Karpas-422 (cell line): ENCODE measurements around the gene ATP5F1E. TPM values are rescaled to one million over a fixed set of nuclear protein-coding genes. Genes with fewer than 3 reads are reported as not detected.
A peak's percentile ranks its signal among the peaks of the same experiment; 100 is the strongest.

Source experiments
- DNase-seq: peaks from one replicate; pipeline ENCODE4 v3.0.0-alpha.2; 2015
- H2AFZ ChIP-seq: fragments of 200-600 bp; sonication (generic); 2 replicates; pipeline ENCODE4 v1.6.1; 2014; ENCODE audit warnings: antibody characterized with exemption, low read length, mixed read lengths
- H3K27ac ChIP-seq: fragments of 200-600 bp; sonication (generic); 2 replicates; pipeline ENCODE4 v1.5.1; 2014; ENCODE audit warnings: mild to moderate bottlenecking, low read length, moderate library complexity
- H3K27me3 ChIP-seq: fragments of 200-600 bp; sonication (generic); 2 replicates; pipeline ENCODE4 v1.6.1; 2014; ENCODE audit warnings: low read length, mixed read lengths
- H3K36me3 ChIP-seq: fragments of 200-600 bp; sonication (generic); 2 replicates; pipeline ENCODE4 v1.6.1; 2014; ENCODE audit warnings: low read length, mixed read lengths; ENCODE audit not compliant: insufficient read depth
- H3K4me1 ChIP-seq: fragments of 200-600 bp; sonication (generic); 2 replicates; pipeline ENCODE4 v1.6.1; 2014; ENCODE audit warnings: mild to moderate bottlenecking, low read length, mixed read lengths
- H3K4me2 ChIP-seq: fragments of 200-600 bp; sonication (generic); 2 replicates; pipeline ENCODE4 v1.6.1; 2014; ENCODE audit warnings: low read length, low read depth, mild to moderate bottlenecking; ENCODE audit not compliant: poor library complexity, severe bottlenecking
- H3K4me3 ChIP-seq: fragments of 200-600 bp; sonication (generic); 2 replicates; pipeline ENCODE4 v1.5.1; 2014; ENCODE audit warnings: mild to moderate bottlenecking, antibody characterized with exemption, low read length, mixed read lengths
- H3K79me2 ChIP-seq: fragments of 200-600 bp; sonication (generic); 2 replicates; pipeline ENCODE4 v1.6.1; 2014; ENCODE audit warnings: mild to moderate bottlenecking, low read length, mixed read lengths
- H3K9ac ChIP-seq: fragments of 200-600 bp; sonication (generic); 2 replicates; pipeline ENCODE4 v1.6.0; 2014; ENCODE audit warnings: low read length
- H3K9me2 ChIP-seq: fragments of 200-600 bp; sonication (generic), shearing (Covaris generic); replicated peaks from 2 replicates; pipeline ENCODE4 v1.6.0; 2014; ENCODE audit warnings: mild to moderate bottlenecking, low read length, moderate library complexity; ENCODE audit not compliant: insufficient read depth
- H3K9me3 ChIP-seq: fragments of 300-700, 200-600 bp; sonication (generic); 2 replicates; pipeline ENCODE4 v1.6.1; 2014; ENCODE audit warnings: low read length, mixed read lengths
- H4K20me1 ChIP-seq: fragments of 200-600 bp; sonication (generic); 2 replicates; pipeline ENCODE4 v1.6.1; 2014; ENCODE audit warnings: mild to moderate bottlenecking, antibody characterized with exemption, low read length, low read depth; ENCODE audit not compliant: insufficient read depth
- total RNA-seq: library from RNA; depleted of rRNA; stranded (reverse); fragments of >200 nt; shearing (Covaris generic); gene quantifications from 2 replicates; pipeline ENCODE4 v1.2.3, GENCODE V29; 2014; ENCODE audit warnings: low replicate concordance

Gene ATP5F1E
- total RNA-seq, 1 experiment from 2014 or later: 78.9 TPM

DNA sequence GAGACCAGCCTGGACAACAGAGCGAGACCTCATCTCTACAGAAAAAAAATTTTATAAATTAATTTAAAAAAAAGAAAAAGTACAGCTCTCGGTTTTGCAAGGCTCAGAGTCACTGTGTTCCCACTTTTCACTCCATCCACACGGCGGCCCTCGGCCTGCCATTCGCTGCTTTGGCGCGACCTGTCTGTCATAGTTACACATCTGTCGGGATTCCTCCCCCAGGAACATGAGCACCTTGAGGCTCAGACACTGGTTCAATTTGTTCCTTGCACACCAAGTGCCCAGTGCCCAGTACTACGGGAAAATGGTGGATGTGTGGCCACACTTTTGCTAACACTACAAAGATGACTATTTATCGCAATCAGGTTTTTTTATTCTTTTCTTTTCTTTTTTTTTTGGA is 33.5 kb downstream of the ATP5F1E start:
- H3K27ac ChIP-seq: no peak overlapping the region
- no peaks in the 10 kb centered on the region for H3K27me3 ChIP-seq
- H4K20me1 ChIP-seq: peaks cover 35% of the 10 kb centered on the region
- no peak overlapping the region for H3K4me2 ChIP-seq
- H3K4me3 ChIP-seq: no peak overlapping the region
- peaks cover 59% of the 10 kb centered on the region for H3K36me3 ChIP-seq
- peaks cover under 1% of the 10 kb centered on the region for H3K4me1 ChIP-seq
- no peaks in the 10 kb centered on the region for H3K9me3 ChIP-seq
- H3K9me2 ChIP-seq: no peaks in the 10 kb centered on the region
- no peak for DNase-seq
- H3K9ac ChIP-seq: no peak overlapping the region
- peaks cover 12% of the 10 kb centered on the region for H3K79me2 ChIP-seq
- H2AFZ ChIP-seq: no peak overlapping the region

- DNase-seq: no peak
- no peak overlapping the region for H3K4me2 ChIP-seq
- H3K4me3 ChIP-seq: no peak overlapping the region
- H3K4me1 ChIP-seq: no peaks in the 10 kb centered on the region
- H3K27ac ChIP-seq: no peak overlapping the region
- no peaks in the 10 kb centered on the region for H3K9me2 ChIP-seq
- H3K36me3 ChIP-seq: peaks cover 60% of the 10 kb centered on the region; the same call in 1 of the 2 replicates
- no peaks in the 10 kb centered on the region for H3K9me3 ChIP-seq
- H4K20me1 ChIP-seq: peaks cover 24% of the 10 kb centered on the region
- no peaks in the 10 kb centered on the region for H3K79me2 ChIP-seq
- no peak overlapping the region for H2AFZ ChIP-seq
- H3K27me3 ChIP-seq: no peaks in the 10 kb centered on the region
- no peak overlapping the region for H3K9ac ChIP-seq
Measured at GRCh38 chr20:58997141-58997770, 34.9 kb downstream of the ATP5F1E start.

GRCh38 chr20:58996226-58996611 is 35.9 kb downstream of the ATP5F1E start:
- Histone ChIP-seq H3K4me2 (no peak overlapping the region), H3K36me3 (peaks cover 61% of the 10 kb centered on the region; the same call in 1 of the 2 replicates)

DNA sequence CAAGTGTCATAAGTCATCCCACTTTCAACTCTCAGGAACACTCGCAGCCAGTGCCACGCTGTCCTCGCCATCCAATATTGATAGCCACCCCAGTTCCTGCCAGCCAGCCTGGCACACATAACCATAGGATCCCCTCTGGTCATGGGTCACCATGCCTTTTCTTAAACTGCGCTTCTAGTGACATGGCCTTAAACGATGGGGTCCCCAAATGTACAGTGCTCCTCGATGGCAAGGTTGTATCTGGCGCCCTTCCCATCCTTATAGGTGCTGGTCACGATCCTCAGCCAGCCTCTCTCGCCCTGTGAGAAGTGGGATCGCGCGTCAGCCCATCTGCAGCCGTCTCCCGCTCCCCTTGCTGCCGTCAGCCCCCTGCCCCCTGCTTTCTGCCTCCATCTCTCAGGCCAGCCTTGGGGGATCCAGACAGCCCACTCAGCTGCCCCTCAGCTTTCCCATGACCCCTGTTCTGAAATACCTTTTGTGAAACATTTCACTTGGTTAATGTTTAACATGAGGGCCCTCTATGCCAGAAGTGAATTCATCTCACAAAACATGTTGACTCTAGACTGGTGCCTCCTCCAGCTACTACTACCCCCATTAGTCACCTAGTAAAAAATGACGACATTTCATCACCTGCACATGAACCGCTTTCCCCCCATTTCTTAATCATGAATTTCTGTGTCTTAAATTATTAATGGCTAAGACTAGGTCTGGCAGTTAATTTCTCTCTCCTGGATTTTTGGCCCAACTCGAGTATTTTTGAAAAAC is 36.5 kb downstream of the ATP5F1E start:
- Histone ChIP-seq H3K27ac (no peak overlapping the region), H3K79me2 (no peaks in the 10 kb centered on the region), H3K4me3 (no peak overlapping the region), H3K4me1 (no peaks in the 10 kb centered on the region), H3K9ac (no peak overlapping the region), H4K20me1 (peaks cover 17% of the 10 kb centered on the region; the same call in 1 of the 2 replicates), H3K27me3 (no peaks in the 10 kb centered on the region), H3K9me2 (no peaks in the 10 kb centered on the region), H3K36me3 (peaks cover 61% of the 10 kb centered on the region; the same call in 1 of the 2 replicates), H3K9me3 (no peaks in the 10 kb centered on the region), H3K4me2 (no peak overlapping the region), H2AFZ (no peak overlapping the region)
- no peak for DNase-seq

More at GRCh38 chr20:58996226-58996611, 35.9 kb downstream of the ATP5F1E start:
- no peak for DNase-seq
- no peak overlapping the region for H3K9ac ChIP-seq
- no peaks in the 10 kb centered on the region for H3K27me3 ChIP-seq
- H3K9me2 ChIP-seq: no peaks in the 10 kb centered on the region
- H3K79me2 ChIP-seq: no peaks in the 10 kb centered on the region
- H3K27ac ChIP-seq: no peak overlapping the region
- peaks cover 17% of the 10 kb centered on the region; the same call in 1 of the 2 replicates for H4K20me1 ChIP-seq
- H3K9me3 ChIP-seq: no peaks in the 10 kb centered on the region
- no peaks in the 10 kb centered on the region for H3K4me1 ChIP-seq
- H2AFZ ChIP-seq: no peak overlapping the region
- H3K4me3 ChIP-seq: no peak overlapping the region

DNA sequence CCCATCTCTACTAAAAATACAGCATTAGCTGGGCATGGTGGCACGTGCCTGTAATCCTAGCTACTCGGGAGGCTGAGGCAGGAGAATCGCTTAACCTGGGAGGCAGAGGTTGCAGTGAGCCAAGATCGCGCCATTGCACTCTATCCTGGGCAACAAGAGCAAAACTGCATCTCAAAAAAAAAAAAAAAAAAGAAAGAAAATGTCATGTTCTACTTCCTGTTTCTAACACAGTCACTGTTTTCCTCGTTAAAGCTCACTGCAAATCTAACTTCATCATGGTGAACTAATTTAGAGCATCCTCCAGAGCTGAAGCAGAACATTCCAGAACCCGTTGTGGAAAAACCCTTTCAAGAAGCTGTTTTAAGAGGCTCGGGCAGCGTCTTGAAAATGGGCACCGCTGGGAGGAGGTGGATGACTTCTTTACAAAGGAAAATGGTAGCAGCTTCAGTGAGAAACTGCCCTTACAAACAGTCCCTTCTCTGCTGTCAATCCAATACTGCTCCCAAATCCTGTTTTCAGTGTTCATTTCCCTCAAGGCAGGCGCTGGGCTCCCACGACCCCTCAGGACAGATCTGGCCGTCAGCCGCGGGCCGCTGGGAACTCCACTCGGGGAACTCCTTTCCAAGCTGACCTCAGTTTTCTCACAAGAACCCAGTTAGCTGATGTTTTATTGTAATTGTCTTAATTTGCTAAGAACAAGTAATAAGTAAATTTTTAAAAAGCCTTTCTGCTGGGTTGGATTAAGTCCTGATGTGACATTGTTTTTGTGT is 37.6 kb downstream of the ATP5F1E start:
- H3K79me2 ChIP-seq: no peaks in the 10 kb centered on the region
- no peaks in the 10 kb centered on the region for H3K27me3 ChIP-seq
- no peaks in the 10 kb centered on the region for H3K4me1 ChIP-seq
- peaks cover 17% of the 10 kb centered on the region; the same call in 1 of the 2 replicates for H4K20me1 ChIP-seq
- H3K27ac ChIP-seq: no peak overlapping the region
- peaks cover 61% of the 10 kb centered on the region; the same call in 1 of the 2 replicates for H3K36me3 ChIP-seq
- no peaks in the 10 kb centered on the region for H3K9me2 ChIP-seq
- H3K4me2 ChIP-seq: no peak overlapping the region
- no peak overlapping the region for H3K4me3 ChIP-seq
- no peak overlapping the region for H3K9ac ChIP-seq
- no peak for DNase-seq
- H3K9me3 ChIP-seq: no peaks in the 10 kb centered on the region
- no peak overlapping the region for H2AFZ ChIP-seq

DNA sequence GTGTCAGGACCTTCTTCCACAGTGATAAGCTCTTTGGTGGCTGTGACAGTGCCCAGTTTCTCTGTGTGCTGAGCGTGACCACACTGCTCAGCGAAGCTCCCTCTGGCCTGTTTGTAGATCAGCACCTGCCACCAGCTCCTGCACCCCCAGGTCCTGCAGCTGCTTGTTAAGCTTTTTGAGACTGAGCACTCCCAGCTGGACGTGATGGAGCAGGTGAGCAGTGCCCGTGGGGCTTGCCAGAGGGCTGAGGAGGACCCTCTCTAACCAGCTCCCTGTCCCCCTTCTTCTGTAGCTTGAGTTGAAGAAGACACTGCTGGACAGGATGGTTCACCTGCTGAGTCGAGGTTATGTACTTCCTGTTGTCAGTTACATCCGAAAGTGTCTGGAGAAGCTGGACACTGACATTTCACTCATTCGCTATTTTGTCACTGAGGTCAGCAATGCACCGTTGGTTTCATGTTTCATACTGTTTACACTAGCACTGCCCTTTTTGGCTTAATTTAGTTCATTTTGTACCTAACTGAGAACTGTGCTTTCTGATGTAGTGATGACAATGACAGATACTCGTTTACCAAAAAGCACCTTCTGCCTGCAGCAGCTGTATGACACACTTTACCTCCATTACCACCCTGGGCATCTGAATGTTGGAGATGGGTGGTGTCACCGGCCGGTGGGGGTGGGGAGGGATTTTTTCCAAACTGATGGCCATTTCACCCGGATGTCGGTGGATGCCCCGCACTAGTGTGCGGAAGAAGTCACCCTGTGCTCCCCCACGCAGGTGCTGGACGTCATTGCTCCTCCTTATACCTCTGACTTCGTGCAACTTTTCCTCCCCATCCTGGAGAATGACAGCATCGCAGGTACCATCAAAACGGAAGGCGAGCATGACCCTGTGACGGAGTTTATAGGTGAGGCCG is 38.5 kb downstream of the ATP5F1E start:
- no peaks in the 10 kb centered on the region for H3K27me3 ChIP-seq
- H3K79me2 ChIP-seq: no peaks in the 10 kb centered on the region
- H3K9me2 ChIP-seq: no peaks in the 10 kb centered on the region
- 0 out of 2 replicates have a peak overlapping the region, but pooled peaks have one; percentile 5 for H3K27ac ChIP-seq
- H3K4me3 ChIP-seq: no peak overlapping the region
- peaks cover 17% of the 10 kb centered on the region; the same call in 1 of the 2 replicates for H4K20me1 ChIP-seq
- DNase-seq: peak; percentile 51
- H2AFZ ChIP-seq: no peak overlapping the region
- H3K4me2 ChIP-seq: no peak overlapping the region
- H3K4me1 ChIP-seq: no peaks in the 10 kb centered on the region
- no peaks in the 10 kb centered on the region for H3K9me3 ChIP-seq
- H3K36me3 ChIP-seq: peaks cover 60% of the 10 kb centered on the region; the same call in 1 of the 2 replicates
- no peak overlapping the region for H3K9ac ChIP-seq

DNA sequence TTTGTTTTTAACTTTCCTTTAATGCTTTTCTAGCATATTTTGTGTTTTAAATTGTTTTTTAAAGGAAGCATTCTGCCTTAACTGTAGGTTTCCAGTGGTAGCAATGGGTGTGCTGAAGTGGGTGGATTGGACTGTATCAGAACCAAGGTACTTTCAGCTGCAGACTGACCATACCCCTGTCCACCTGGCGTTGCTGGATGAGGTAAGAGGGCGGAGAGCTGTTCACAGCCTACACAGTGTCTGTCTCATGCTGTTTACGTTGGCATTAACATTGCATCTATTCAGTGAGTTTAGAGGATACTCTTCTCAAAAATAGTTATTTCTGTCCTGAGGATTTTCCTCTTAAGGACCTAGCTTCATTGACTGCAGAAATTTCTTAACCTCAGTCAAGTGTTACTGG is 39.2 kb downstream of the ATP5F1E start:
- no peaks in the 10 kb centered on the region for H3K9me3 ChIP-seq
- H3K36me3 ChIP-seq: peaks cover 59% of the 10 kb centered on the region; the same call in 1 of the 2 replicates
- no peak for DNase-seq
- H4K20me1 ChIP-seq: peaks cover 17% of the 10 kb centered on the region; the same call in 1 of the 2 replicates
- no peak overlapping the region for H3K4me3 ChIP-seq
- H3K27ac ChIP-seq: 0 out of 2 replicates have a peak overlapping the region, but pooled peaks have one; percentile 5
- no peak overlapping the region for H2AFZ ChIP-seq
- no peaks in the 10 kb centered on the region for H3K27me3 ChIP-seq
- no peaks in the 10 kb centered on the region for H3K9me2 ChIP-seq
- no peak overlapping the region for H3K9ac ChIP-seq
- H3K79me2 ChIP-seq: no peaks in the 10 kb centered on the region
- no peak overlapping the region for H3K4me2 ChIP-seq
- H3K4me1 ChIP-seq: no peaks in the 10 kb centered on the region
